Naive thymus-derived CD4-positive, alpha-beta T cell (primary cell): Measurements from ENCODE around the gene ACADS. TPM values are rescaled to one million over a fixed set of nuclear protein-coding genes. Genes with fewer than 3 reads are reported as not detected.
"Not testable (repeated sequence)": the region's sequence is repeated elsewhere in the genome, so short reads cannot be mapped to it uniquely, and the experiment has no call there.

Source experiments
- ATAC-seq: fragments of 150-1000 bp; cut with Tn5 transposase; 2 replicates; pipeline ENCODE4 v1.10.0; 2021; ENCODE audit warnings: mild to moderate bottlenecking, moderate library complexity
- CTCF ChIA-PET: fragments of 350-600 bp; sonication (Branson Sonifier 250); formaldehyde crosslinking; loops from one replicate; lab custom pipeline; 2021; ENCODE audit warnings: antibody characterized with exemption; lab: Charles Lee
- POLR2A ChIA-PET: fragments of 350-600 bp; sonication (Branson Sonifier 250); formaldehyde crosslinking; loops from one replicate; lab custom pipeline; 2021; ENCODE audit warnings: antibody characterized with exemption, inconsistent platforms; lab: Charles Lee
- DNase-seq, 9 donors: peaks; one replicate each; pipeline versions ENCODE4 v3.0.0 to v3.0.0-alpha.2; 2020 to 2022; ENCODE audit warnings: mixed read lengths in 1 of 9
- H3K27ac ChIP-seq: one replicate; pipeline ENCODE4 v1.7.0; 2013; ENCODE audit warnings: mild to moderate bottlenecking, low read depth, low read length, moderate library complexity
- H3K27me3 ChIP-seq, 2 donors: one replicate each; pipeline ENCODE4 v1.7.0; 2013; ENCODE audit warnings: low read length in 2 of 2, mild to moderate bottlenecking in 2 of 2, moderate library complexity in 2 of 2; ENCODE audit not compliant: control insufficient read depth in 2 of 2, insufficient read depth in 2 of 2
- H3K36me3 ChIP-seq, 3 experiments: 1 replicate in 2 of 3; 2 replicates in 1 of 3; pipeline ENCODE4 v1.7.0; 2013; ENCODE audit warnings: low read length in 3 of 3, mild to moderate bottlenecking in 3 of 3, moderate library complexity in 1 of 3; ENCODE audit not compliant: insufficient read depth in 3 of 3, control insufficient read depth in 2 of 3
- H3K4me1 ChIP-seq, 2 donors: one replicate each; pipeline ENCODE4 v1.7.0; 2013; ENCODE audit warnings: low read length in 2 of 2, mild to moderate bottlenecking in 2 of 2, moderate library complexity in 1 of 2; ENCODE audit not compliant: control insufficient read depth in 2 of 2, insufficient read depth in 2 of 2
- H3K4me3 ChIP-seq: 2 replicates; pipeline ENCODE4 v1.7.0; 2013; ENCODE audit warnings: mild to moderate bottlenecking, low read length
- H3K9me3 ChIP-seq, 3 experiments: 1 replicate in 2 of 3; 2 replicates in 1 of 3; pipeline ENCODE4 v1.7.0; 2013; ENCODE audit warnings: low read length in 3 of 3; ENCODE audit not compliant: control insufficient read depth in 2 of 3
- H3K27ac Mint-ChIP-seq, 9 donors: one replicate each; pipeline ENCODE4 v1.8.0; 2020 to 2022; ENCODE audit warnings: mixed read lengths in 9 of 9, mild to moderate bottlenecking in 8 of 9, moderate library complexity in 5 of 9, inconsistent platforms in 2 of 9
- H3K27me3 Mint-ChIP-seq, 5 donors: one replicate each; pipeline ENCODE4 v1.8.0; 2021 to 2022; ENCODE audit warnings: mixed read lengths in 5 of 5, mild to moderate bottlenecking in 1 of 5
- H3K36me3 Mint-ChIP-seq, 5 donors: one replicate each; pipeline ENCODE4 v1.8.0; 2020 to 2022; ENCODE audit warnings: mixed read lengths in 5 of 5, mild to moderate bottlenecking in 3 of 5, inconsistent platforms in 1 of 5
- H3K4me1 Mint-ChIP-seq, 7 donors: one replicate each; pipeline ENCODE4 v1.8.0; 2020 to 2022; ENCODE audit warnings: mixed read lengths in 7 of 7, mild to moderate bottlenecking in 3 of 7, inconsistent platforms in 1 of 7
- H3K4me3 Mint-ChIP-seq, 10 donors: one replicate each; pipeline ENCODE4 v1.8.0; 2020 to 2022; ENCODE audit warnings: mild to moderate bottlenecking in 10 of 10, mixed read lengths in 10 of 10, moderate library complexity in 6 of 10, inconsistent platforms in 2 of 10
- H3K9me3 Mint-ChIP-seq, 11 donors: one replicate each; pipeline ENCODE4 v1.8.0; 2020 to 2022; ENCODE audit warnings: mixed read lengths in 11 of 11, mild to moderate bottlenecking in 4 of 11, inconsistent platforms in 1 of 11, moderate library complexity in 1 of 11
- intact Hi-C, 2 donors: fragments of 100-400 bp; cut with micrococcal nuclease; formaldehyde crosslinking; loops; one replicate each; pipeline ENCODE4 v1.15.1; 2023
- polyA plus RNA-seq, 2 donors: library from polyadenylated mRNA; unstranded; fragments of 300-500 nt; fragmentation: Illumina TruSeq; gene quantifications; one replicate each; pipeline ENCODE4 v1.2.3, GENCODE V29; 2021
- total RNA-seq, 6 experiments: library from RNA in 5 of 6; stranded (reverse) in 5 of 6; gene quantifications; 1 replicate in 5 of 6; 2 replicates in 1 of 6; pipeline ENCODE4 v1.2.3 and lab custom pipeline; 2021 to 2026

Gene ACADS
- total and polyA plus RNA-seq, 7 experiments from 2014 or later = 10.4 to 28.7 (median 16.0) TPM

DNA sequence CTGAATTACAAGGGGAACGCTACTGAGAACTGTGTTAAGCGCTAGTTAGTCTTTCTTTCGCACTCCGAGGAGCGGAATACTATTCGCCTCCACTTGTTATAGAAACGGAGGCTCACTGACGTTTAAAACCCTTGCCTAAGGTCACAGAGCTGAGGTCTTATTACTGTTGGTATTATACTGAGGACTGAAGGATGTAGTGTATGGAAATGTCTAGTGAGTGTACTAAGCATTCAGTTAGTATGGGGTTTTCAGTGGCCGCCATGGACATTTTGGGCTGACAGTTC is 826 bp downstream of the ACADS start:
- peaks cover 0 to 37% (median 12%) of the 10 kb centered on the region in 5 donors for H3K36me3 Mint-ChIP-seq
- Histone ChIP-seq H3K36me3 (peaks cover 0 to 22% (median 0%) of the 10 kb centered on the region in 3 experiments), H3K4me3 (peak overlapping the region; percentile 78), H3K9me3 (no peaks in the 10 kb centered on the region), H3K27me3 (no peaks in the 10 kb centered on the region), H3K27ac (peak overlapping the region; percentile 76), H3K4me1 (peaks cover 12 to 13% of the 10 kb centered on the region in 2 donors)
- peak overlapping the region; percentile 56 to 95 (median 80) for H3K27ac Mint-ChIP-seq
- intact Hi-C loops = loop anchor here (2.0 to 5.0 kb wide), 3 partner anchors 18 to 189 kb away; partner anchors contain the start of gene POP5 (in 2 of the 2)
- H3K27me3 Mint-ChIP-seq = no peaks in the 10 kb centered on the region
- H3K4me1 Mint-ChIP-seq = peaks cover 6 to 28% (median 23%) of the 10 kb centered on the region in 7 donors
- POLR2A ChIA-PET = interaction anchor here (0.6 kb wide), 1 partner anchor 216 kb away, joined by 3 read pairs; no protein-coding TSS in a partner anchor
- no peak for ATAC-seq
- no peaks in the 10 kb centered on the region for H3K9me3 Mint-ChIP-seq
- peak overlapping the region; percentile 88 to 98 (median 94) for H3K4me3 Mint-ChIP-seq
- CTCF ChIA-PET = no interaction called here
- no peak for DNase-seq

DNA sequence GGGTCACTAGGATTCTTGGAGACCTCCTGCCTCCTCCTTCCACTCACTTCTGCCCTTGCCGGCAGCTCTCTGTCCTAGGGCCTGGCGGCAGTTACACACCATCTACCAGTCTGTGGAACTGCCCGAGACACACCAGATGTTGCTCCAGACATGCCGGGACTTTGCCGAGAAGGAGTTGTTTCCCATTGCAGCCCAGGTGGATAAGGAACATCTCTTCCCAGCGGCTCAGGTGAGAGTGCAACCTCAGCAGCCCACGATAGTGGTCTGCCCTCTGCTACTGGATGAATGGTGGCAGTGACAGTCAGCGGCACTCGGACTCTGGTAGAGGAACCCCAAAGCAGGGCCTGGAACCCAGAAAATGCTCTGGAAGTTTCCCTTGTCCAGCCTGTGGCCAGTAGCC is 1.3 kb downstream of the ACADS start:
- H3K27me3 ChIP-seq = no peaks in the 10 kb centered on the region
- H3K9me3 ChIP-seq = no peaks in the 10 kb centered on the region
- peaks cover 6 to 28% (median 23%) of the 10 kb centered on the region in 7 donors for H3K4me1 Mint-ChIP-seq
- H3K27ac Mint-ChIP-seq = peak overlapping the region in 2 of 9 donors; percentile 87 to 89
- H3K27ac ChIP-seq = no peak overlapping the region
- H3K4me3 Mint-ChIP-seq = peak overlapping the region in 9 of 10 donors; percentile 88 to 98 (median 94)
- H3K36me3 Mint-ChIP-seq = peaks cover 0 to 37% (median 12%) of the 10 kb centered on the region in 5 donors
- CTCF ChIA-PET = no interaction called here
- no peak for ATAC-seq
- no peaks in the 10 kb centered on the region for H3K27me3 Mint-ChIP-seq
- POLR2A ChIA-PET = interaction anchor here (0.6 kb wide), 2 partner anchors 216 to 229 kb away, joined by 3 read pairs; no protein-coding TSS in a partner anchor
- intact Hi-C loops = loop anchor here (2.0 to 5.0 kb wide), 3 partner anchors 18 to 190 kb away; partner anchors contain the start of gene POP5 (in 2 of the 2)
- no peaks in the 10 kb centered on the region for H3K9me3 Mint-ChIP-seq
- H3K4me3 ChIP-seq = no peak overlapping the region
- H3K36me3 ChIP-seq = peaks cover 0 to 17% (median 0%) of the 10 kb centered on the region in 3 experiments
- peaks cover 12 to 13% of the 10 kb centered on the region in 2 donors for H3K4me1 ChIP-seq
- no peak for DNase-seq

DNA sequence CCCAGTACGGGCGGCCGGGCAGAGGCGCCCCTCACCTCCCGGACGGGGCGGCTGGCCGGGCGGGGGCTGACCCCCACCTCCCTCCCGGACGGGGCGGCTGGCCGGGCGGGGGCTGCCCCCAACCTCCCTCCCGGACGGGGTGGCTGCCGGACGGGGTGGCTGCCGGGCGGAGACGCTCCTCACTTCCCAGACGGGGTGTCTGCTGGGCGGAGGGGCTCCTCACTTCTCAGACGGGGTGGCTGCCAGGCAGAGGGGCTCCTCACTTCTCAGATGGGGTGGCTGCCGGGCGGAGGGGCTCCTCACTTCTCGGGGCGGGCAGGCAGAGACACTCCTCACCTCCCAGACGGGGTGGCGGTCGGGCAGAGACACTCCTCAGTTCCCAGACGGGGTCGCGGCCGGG is 6.6 kb downstream of the ACADS start:
- ATAC-seq, DNase-seq, CTCF ChIA-PET, H3K4me3 ChIP-seq, H3K27ac ChIP-seq, H3K4me1 Mint-ChIP-seq, H3K27me3 Mint-ChIP-seq, intact Hi-C loops, H3K9me3 ChIP-seq, H3K9me3 Mint-ChIP-seq, H3K27me3 ChIP-seq, H3K4me3 Mint-ChIP-seq, POLR2A ChIA-PET, H3K27ac Mint-ChIP-seq, H3K4me1 ChIP-seq: not testable (repeated sequence)
- H3K36me3 ChIP-seq = peaks cover 0 to 16% (median 0%) of the 10 kb centered on the region in 3 experiments
- peaks cover 0 to 28% (median 19%) of the 10 kb centered on the region in 5 donors for H3K36me3 Mint-ChIP-seq

DNA sequence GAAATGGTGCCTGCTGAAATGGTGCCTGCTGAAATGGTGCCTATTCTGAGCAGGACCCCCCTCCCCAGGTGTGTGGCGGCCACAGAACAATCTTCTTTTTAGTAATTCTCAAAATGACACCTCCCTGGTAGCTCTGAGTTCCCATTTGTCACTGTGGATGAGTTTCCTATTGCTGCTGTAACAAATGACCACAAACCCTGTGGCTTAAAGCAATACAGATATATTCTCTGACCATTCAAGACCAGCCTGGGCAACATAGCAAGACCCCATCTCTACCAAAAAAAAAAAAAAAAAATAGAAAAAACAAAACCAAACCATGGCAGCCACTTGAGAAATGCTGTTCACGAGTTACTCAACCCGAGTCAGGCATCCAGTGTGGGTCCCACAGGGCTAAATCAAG is 7.9 kb downstream of the ACADS start:
- CTCF ChIA-PET = no interaction called here
- ATAC-seq (no peak), DNase-seq (no peak)
- Histone ChIP-seq H3K27ac (no peak overlapping the region), H3K27me3 (no peaks in the 10 kb centered on the region), H3K36me3 (peaks cover 0 to 29% (median 0%) of the 10 kb centered on the region in 3 experiments), H3K4me1 (no peaks in the 10 kb centered on the region), H3K4me3 (no peak overlapping the region), H3K9me3 (no peaks in the 10 kb centered on the region)
- no peak overlapping the region for H3K4me3 Mint-ChIP-seq
- intact Hi-C loops = no loop called here
- H3K9me3 Mint-ChIP-seq = no peaks in the 10 kb centered on the region
- H3K4me1 Mint-ChIP-seq = peaks cover 0 to 5% (median 0%) of the 10 kb centered on the region in 7 donors
- POLR2A ChIA-PET = no interaction called here
- peak overlapping the region in 1 of 9 donors; percentile 62 for H3K27ac Mint-ChIP-seq
- H3K27me3 Mint-ChIP-seq = no peaks in the 10 kb centered on the region
- H3K36me3 Mint-ChIP-seq = peaks cover 0 to 24% (median 19%) of the 10 kb centered on the region in 5 donors

DNA sequence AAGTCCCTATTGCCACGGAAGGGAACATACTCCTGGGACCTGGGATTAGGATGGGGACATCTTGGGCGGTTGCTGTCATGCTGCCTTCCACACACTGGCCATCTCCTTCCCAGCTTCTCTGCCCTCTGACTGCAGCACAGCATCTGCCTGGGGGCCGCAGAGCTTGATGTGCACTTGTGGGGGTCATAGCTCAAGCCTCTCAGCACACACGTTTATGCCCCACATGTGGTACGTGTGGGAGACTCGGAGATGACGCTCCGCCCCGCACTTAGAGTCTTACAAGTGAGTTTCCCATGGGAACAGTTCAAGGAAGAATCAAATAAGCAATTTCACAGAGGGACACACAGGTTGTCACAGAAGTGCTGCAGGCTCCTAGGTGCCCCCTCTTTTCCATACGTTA is 8.6 kb downstream of the ACADS start:
- H3K4me1 Mint-ChIP-seq = peaks cover 0 to 5% (median 0%) of the 10 kb centered on the region in 7 donors
- Histone ChIP-seq H3K4me1 (no peaks in the 10 kb centered on the region), H3K9me3 (no peaks in the 10 kb centered on the region), H3K4me3 (no peak overlapping the region), H3K27me3 (no peaks in the 10 kb centered on the region), H3K36me3 (peaks cover 0 to 35% (median 0%) of the 10 kb centered on the region in 3 experiments), H3K27ac (no peak overlapping the region)
- peaks cover 0 to 24% (median 19%) of the 10 kb centered on the region in 5 donors for H3K36me3 Mint-ChIP-seq
- ChIA-PET CTCF (interaction anchor here (0.6 kb wide), 1 partner anchor 22 kb away, joined by 4 read pairs; no protein-coding TSS in a partner anchor), POLR2A (no interaction called here)
- no peaks in the 10 kb centered on the region for H3K27me3 Mint-ChIP-seq
- ATAC-seq = no peak
- H3K9me3 Mint-ChIP-seq = no peaks in the 10 kb centered on the region
- intact Hi-C loops = no loop called here
- DNase-seq = no peak
- H3K4me3 Mint-ChIP-seq = no peak overlapping the region
- H3K27ac Mint-ChIP-seq = no peak overlapping the region

DNA sequence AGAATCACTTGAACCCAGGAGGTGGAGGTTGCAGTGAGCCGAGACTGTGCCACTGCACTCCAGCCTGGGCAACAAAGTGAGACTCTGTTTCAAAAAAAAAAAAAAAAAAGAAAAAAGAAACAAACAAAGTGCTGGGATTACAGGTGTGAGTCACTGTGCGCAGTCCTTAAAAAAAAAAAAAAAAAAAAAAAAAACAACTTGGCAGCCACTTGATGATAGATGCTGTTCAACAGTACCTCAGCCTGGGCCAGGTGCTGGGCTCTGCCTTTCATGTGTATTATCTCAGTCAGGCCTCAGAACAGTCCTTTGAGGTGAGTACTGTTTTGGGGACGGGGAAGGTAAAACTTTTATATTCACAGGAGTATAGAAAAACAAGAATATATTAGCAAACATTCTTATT is 9.6 kb downstream of the ACADS start:
- POLR2A ChIA-PET = no interaction called here
- ATAC-seq = no peak
- Histone ChIP-seq H3K4me1 (no peaks in the 10 kb centered on the region), H3K27ac (no peak overlapping the region), H3K27me3 (no peaks in the 10 kb centered on the region), H3K36me3 (peaks cover 0 to 37% (median 0%) of the 10 kb centered on the region in 3 experiments), H3K9me3 (no peaks in the 10 kb centered on the region), H3K4me3 (no peak overlapping the region)
- no peak for DNase-seq
- intact Hi-C loops = no loop called here
- no peaks in the 10 kb centered on the region for H3K9me3 Mint-ChIP-seq
- H3K4me3 Mint-ChIP-seq = no peak overlapping the region
- no peaks in the 10 kb centered on the region for H3K27me3 Mint-ChIP-seq
- H3K27ac Mint-ChIP-seq = no peak overlapping the region
- CTCF ChIA-PET = no interaction called here
- peaks cover 0 to 18% (median 14%) of the 10 kb centered on the region in 5 donors for H3K36me3 Mint-ChIP-seq
- H3K4me1 Mint-ChIP-seq = peaks cover 0 to 3% (median 0%) of the 10 kb centered on the region in 7 donors
